K562 (cell line): Measurements from ENCODE around the gene CLIP1. TPM values are rescaled to one million over a fixed set of nuclear protein-coding genes. Genes with fewer than 3 reads are reported as not detected.

Experiments
- CC2D1A ChIP-seq: fragments of 450-650 bp; IDR thresholded peaks from 2 replicates; pipeline ENCODE4 v1.6.1; 2017; ENCODE audit warnings: mild to moderate bottlenecking
- CHD1 ChIP-seq: fragments of 200-600 bp; sonication (generic); IDR thresholded peaks from one replicate; pipeline ENCODE4 v1.6.1; 2012; ENCODE audit warnings: mild to moderate bottlenecking, moderate library complexity, low read length, inconsistent platforms
- HMGXB4 ChIP-seq: sonication (generic); formaldehyde crosslinking; IDR thresholded peaks from 2 replicates; pipeline ENCODE4 v1.8.1; 2023; ENCODE audit warnings: mild to moderate bottlenecking, missing genetic modification reagents
- SP1 ChIP-seq: sonication (generic); formaldehyde crosslinking; IDR thresholded peaks from 2 replicates; pipeline ENCODE4 v1.8.1; 2022; ENCODE audit warnings: mild to moderate bottlenecking, missing genetic modification reagents
- TGIF2 ChIP-seq: sonication (generic); formaldehyde crosslinking; IDR thresholded peaks from 2 replicates; pipeline ENCODE4 v1.8.1; 2022; ENCODE audit warnings: mild to moderate bottlenecking, missing genetic modification reagents, moderate library complexity
- YBX1 ChIP-seq: fragments of 450-650 bp; IDR thresholded peaks from 2 replicates; pipeline ENCODE4 v1.7.1; 2016; ENCODE audit warnings: mild to moderate bottlenecking
- ZHX1 ChIP-seq: fragments of 150-350 bp; conservative IDR thresholded peaks from 2 replicates; pipeline ENCODE4 v1.6.1; 2014; ENCODE audit warnings: low read length
- ZNF263 ChIP-seq: sonication (generic); formaldehyde crosslinking; IDR thresholded peaks from 2 replicates; pipeline ENCODE4 v1.8.0; 2022; ENCODE audit warnings: mild to moderate bottlenecking, missing genetic modification reagents, borderline replicate concordance
- ZNF347 ChIP-seq: fragments of 450-650 bp; formaldehyde crosslinking; IDR thresholded peaks from 2 replicates; pipeline ENCODE4 v1.4.0; 2020; ENCODE audit warnings: low read depth, mild to moderate bottlenecking, moderate library complexity
- ZNF436 ChIP-seq: fragments of 250-450, 450-650 bp; sonication (Bioruptor Pico); formaldehyde crosslinking; IDR thresholded peaks from 2 replicates; pipeline ENCODE4 v1.7.0; 2020; ENCODE audit warnings: mild to moderate bottlenecking
- polyA plus RNA-seq, 8 experiments: library from polyadenylated mRNA; depleted of rRNA in 4 of 8; stranded (reverse) in 5 of 8; unstranded in 3 of 8; fragments of >200 nt; fragmentation: Nextera tagmentation in 2 of 8; fragmentation: Illumina TruSeq in 1 of 8; extraction: Ambion mirVana in 2 of 8; extraction: Trizol in 1 of 8; gene quantifications; 2 replicates each; pipeline versions ENCODE4 v1.2.1 to v1.2.3, GENCODE V29; 2011 to 2014; ENCODE audit warnings: inconsistent platforms in 1 of 8, missing spikeins in 1 of 8
- total RNA-seq, 7 experiments: library from RNA; depleted of rRNA in 6 of 7; stranded (reverse); fragments of >200 nt in 6 of 7; fragmentation: Illumina TruSeq in 2 of 7; extraction: Trizol in 2 of 7; gene quantifications; 2 replicates each; pipeline versions ENCODE4 v1.2.1 to v1.2.3, GENCODE V29; 2011 to 2021; ENCODE audit warnings: low replicate concordance in 1 of 7
- TF ChIP-seq, protein P1 (sequence below): IDR thresholded peaks from 2 replicates; pipeline ENCODE4 v1.6.1; 2011; ENCODE audit not compliant: insufficient read length; ENCODE audit errors: extremely low read depth
- TF ChIP-seq, protein P2 (sequence below), 2 experiments: fragments of 450-650 bp; IDR thresholded peaks; 2 replicates each; pipeline ENCODE4 v1.6.1; 2016; ENCODE audit warnings: mild to moderate bottlenecking in 2 of 2, borderline replicate concordance in 1 of 2, low read depth in 1 of 2, moderate library complexity in 1 of 2

The CLIP1 gene
- total and polyA plus RNA-seq, 9 of the 15 experiments (the other 6 are each of a cell fraction or from before 2014, with no cell fraction given), result 5.8 to 33.9 (median 27.6) TPM

GRCh38 chr12:122226366-122227125 lies 195.9 kb downstream of the CLIP1 start (continued):
- TF ChIP-seq HMGXB4 (CRISPR knock-in tag), result peak; percentile 94
- TF ChIP-seq, protein P1, sequence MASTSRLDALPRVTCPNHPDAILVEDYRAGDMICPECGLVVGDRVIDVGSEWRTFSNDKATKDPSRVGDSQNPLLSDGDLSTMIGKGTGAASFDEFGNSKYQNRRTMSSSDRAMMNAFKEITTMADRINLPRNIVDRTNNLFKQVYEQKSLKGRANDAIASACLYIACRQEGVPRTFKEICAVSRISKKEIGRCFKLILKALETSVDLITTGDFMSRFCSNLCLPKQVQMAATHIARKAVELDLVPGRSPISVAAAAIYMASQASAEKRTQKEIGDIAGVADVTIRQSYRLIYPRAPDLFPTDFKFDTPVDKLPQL, result no peak
- no peak for TF ChIP-seq ZHX1
- no peak for TF ChIP-seq ZNF436 (CRISPR knock-in tag)
- peak; percentile 94; the same call in 1 of the 2 replicates for TF ChIP-seq TGIF2 (CRISPR knock-in tag)
- no peak for TF ChIP-seq CC2D1A
- TF ChIP-seq YBX1, result no peak
- TF ChIP-seq ZNF263 (CRISPR knock-in tag), result peak; percentile 97
- TF ChIP-seq SP1 (CRISPR knock-in tag), result no peak
- TF ChIP-seq ZNF347 (CRISPR knock-in tag), result no peak
- TF ChIP-seq, protein P2, sequence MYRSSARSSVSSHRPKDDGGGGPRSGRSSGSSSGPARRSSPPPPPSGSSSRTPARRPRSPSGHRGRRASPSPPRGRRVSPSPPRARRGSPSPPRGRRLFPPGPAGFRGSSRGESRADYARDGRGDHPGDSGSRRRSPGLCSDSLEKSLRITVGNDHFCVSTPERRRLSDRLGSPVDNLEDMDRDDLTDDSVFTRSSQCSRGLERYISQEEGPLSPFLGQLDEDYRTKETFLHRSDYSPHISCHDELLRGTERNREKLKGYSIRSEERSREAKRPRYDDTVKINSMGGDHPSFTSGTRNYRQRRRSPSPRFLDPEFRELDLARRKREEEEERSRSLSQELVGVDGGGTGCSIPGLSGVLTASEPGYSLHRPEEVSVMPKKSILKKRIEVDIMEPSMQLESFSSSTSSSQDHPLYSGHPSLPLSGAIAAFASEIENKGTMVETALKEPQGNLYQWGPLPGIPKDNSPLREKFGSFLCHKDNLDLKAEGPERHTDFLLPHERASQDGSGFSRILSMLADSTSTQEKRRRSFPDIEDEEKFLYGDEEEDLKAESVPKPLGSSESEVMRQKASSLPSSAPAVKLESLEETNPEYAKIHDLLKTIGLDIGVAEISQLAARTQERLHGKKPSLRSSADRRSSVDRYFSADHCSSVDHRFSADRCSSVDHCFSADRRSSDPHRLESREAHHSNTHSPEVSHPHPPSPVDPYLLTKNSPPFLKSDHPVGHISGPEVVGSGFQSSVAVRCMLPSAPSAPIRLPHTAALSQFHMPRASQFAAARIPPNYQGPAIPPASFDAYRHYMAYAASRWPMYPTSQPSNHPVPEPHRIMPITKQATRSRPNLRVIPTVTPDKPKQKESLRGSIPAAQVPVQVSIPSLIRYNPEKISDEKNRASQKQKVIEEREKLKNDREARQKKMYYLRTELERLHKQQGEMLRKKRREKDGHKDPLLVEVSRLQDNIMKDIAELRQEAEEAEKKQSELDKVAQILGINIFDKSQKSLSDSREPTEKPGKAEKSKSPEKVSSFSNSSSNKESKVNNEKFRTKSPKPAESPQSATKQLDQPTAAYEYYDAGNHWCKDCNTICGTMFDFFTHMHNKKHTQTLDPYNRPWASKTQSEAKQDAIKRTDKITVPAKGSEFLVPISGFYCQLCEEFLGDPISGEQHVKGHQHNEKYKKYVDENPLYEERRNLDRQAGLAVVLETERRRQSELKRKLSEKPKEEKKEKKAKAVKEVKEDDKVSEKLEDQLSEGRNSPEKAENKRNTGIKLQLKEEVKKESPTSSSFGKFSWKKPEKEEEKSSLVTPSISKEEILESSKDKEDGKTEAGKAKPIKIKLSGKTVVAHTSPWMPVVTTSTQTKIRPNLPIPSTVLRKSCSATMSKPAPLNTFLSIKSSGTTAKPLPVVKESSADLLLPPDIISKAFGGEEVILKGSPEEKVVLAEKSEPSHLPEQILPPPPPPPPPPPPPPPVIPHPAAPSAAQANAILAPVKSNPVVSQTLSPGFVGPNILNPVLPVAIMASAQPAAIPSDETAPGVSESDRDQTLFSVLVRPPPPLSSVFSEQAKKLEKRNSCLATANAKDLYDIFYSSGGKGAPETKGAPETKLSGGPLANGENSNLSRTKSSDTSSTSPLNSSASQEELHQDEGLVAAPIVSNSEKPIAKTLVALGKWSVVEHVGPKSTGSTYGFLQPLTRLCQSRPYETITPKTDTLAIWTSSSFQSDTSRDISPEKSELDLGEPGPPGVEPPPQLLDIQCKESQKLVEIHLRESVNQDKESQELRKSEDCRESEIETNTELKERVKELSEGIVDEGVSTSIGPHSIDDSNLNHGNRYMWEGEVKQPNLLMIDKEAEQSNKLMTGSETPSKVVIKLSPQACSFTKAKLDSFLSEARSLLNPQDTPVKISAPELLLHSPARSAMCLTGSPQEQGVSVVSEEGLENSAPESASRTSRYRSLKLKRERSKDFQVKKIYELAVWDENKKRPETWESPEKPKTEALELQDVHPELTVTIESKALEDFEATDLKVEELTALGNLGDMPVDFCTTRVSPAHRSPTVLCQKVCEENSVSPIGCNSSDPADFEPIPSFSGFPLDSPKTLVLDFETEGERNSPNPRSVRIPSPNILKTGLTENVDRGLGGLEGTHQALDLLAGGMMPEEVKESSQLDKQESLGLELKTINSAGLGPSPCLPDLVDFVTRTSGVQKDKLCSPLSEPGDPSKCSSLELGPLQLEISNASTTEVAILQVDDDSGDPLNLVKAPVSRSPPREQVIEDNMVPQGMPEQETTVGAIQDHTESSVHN (IDR thresholded peaks at IDR 0.05; ENCODE audit: borderline replicate concordance in 1 of 2, low read depth in 1 of 2), result no peak
- TF ChIP-seq CHD1, result no peak
